ENCODE results near the gene SF3B4.
A peak's percentile ranks its signal among the peaks of the same experiment; 100 is the strongest.

Gene SF3B4, protein sequence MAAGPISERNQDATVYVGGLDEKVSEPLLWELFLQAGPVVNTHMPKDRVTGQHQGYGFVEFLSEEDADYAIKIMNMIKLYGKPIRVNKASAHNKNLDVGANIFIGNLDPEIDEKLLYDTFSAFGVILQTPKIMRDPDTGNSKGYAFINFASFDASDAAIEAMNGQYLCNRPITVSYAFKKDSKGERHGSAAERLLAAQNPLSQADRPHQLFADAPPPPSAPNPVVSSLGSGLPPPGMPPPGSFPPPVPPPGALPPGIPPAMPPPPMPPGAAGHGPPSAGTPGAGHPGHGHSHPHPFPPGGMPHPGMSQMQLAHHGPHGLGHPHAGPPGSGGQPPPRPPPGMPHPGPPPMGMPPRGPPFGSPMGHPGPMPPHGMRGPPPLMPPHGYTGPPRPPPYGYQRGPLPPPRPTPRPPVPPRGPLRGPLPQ

DNA sequence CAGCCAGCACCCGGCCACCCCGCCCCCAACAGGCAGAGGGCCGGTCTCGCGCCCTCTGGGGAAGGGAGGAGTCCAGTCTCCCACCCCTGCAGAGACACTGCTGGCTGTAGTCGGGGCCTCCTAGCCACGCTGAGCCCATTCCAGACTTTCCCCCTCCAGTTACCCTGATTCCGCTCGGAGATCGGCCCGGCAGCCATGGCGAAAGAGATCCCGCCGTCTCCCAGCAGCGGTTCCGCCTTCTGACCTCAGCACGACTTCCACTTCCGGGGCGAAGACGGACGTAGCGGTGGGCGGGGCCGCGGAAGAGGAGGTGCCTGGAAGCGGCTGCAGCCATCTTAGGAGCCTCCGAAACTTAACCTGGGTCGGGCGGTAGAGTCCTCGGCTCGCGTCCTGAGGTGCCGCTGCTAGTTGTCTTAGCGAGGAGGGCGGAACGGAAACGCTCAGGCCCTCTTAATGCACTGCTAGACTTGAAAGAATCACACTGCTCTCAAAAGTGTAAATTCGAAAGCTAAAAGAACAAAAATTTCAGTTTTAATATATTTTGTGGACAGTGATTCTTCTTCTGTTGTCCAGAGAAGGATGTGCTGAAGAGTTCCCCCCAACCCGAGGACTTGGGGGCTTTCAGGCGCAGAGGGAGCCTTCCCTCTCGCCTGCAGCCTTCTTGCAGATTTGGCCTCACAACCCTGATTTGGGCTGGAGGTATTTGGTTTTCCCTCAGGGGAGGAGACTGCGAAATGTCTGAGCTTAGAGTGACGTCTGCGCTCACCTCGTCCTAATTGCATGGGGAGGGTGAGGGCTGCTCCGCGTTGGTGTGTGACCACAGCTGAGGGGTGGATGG, at the start of gene SF3B4:
SF3B4 (minus strand) TSS at position 241 of the 838 bp plus-strand sequence; CDS start at position 197, 44 bp downstream.
- TF ChIP-seq, protein P1, sequence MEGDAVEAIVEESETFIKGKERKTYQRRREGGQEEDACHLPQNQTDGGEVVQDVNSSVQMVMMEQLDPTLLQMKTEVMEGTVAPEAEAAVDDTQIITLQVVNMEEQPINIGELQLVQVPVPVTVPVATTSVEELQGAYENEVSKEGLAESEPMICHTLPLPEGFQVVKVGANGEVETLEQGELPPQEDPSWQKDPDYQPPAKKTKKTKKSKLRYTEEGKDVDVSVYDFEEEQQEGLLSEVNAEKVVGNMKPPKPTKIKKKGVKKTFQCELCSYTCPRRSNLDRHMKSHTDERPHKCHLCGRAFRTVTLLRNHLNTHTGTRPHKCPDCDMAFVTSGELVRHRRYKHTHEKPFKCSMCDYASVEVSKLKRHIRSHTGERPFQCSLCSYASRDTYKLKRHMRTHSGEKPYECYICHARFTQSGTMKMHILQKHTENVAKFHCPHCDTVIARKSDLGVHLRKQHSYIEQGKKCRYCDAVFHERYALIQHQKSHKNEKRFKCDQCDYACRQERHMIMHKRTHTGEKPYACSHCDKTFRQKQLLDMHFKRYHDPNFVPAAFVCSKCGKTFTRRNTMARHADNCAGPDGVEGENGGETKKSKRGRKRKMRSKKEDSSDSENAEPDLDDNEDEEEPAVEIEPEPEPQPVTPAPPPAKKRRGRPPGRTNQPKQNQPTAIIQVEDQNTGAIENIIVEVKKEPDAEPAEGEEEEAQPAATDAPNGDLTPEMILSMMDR (IDR thresholded peaks at IDR 0.05; ENCODE audit: control insufficient read depth, insufficient read depth, low read depth, low read length, missing control alignments), result no peak
- peak; percentile 59 for DNase-seq (ENCODE audit: low read depth)
- peak within 1 kb of the TSS; percentile 93 for H3K4me3 ChIP-seq (ENCODE audit: control insufficient read depth, low read depth, low read length)

DNA sequence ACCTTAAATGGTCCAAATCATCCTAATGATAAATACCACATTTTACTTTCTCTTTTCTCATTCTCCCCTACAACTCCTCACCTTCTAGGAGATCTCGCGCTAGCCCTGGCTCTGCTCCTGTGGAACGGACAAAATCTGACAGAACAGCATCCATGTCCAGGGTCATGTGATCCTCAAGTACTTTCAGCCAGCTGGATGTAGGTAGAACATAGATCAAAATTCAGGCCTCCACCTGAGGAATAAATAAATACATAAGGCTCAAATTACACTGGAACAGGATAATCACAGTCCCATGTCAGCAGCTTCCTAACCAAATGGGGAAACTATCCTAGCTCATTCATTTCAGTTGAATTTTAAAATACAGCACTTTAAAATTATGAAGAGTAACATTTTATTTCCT, 49.7 kb upstream of the SF3B4 start:
- no peak for DNase-seq (ENCODE audit: low read depth)
- TF ChIP-seq, protein P1 (IDR thresholded peaks at IDR 0.05; ENCODE audit: control insufficient read depth, insufficient read depth, low read depth, low read length, missing control alignments), result no peak

DNA sequence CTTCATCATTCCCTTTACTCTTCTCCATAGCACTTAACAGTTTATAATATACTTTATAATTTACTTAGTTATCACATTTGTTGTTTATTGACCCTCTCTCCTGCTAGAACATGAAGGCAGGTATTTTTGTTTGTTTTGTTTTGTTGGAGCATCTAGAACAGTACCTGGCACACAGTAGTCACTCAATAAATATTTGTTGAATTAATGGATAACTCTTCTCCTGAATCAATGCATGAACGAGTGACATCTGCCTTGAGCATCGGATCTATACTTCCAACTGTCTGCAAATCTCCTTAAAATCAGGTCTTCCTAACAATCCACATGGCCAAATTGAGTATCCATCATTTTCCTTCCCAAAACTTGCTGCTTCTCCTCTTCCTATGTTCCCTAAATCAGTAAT, 44.9 kb upstream of the SF3B4 start:
- DNase-seq (ENCODE audit: low read depth), result no peak
- TF ChIP-seq, protein P1 (IDR thresholded peaks at IDR 0.05; ENCODE audit: control insufficient read depth, insufficient read depth, low read depth, low read length, missing control alignments), result no peak
- H3K4me3 ChIP-seq (ENCODE audit: control insufficient read depth, low read depth, low read length), result no peak overlapping the region

More for the DNA sequence above, 49.7 kb upstream of the SF3B4 start:
- no peak overlapping the region for H3K4me3 ChIP-seq (ENCODE audit: control insufficient read depth, low read depth, low read length)

DNA sequence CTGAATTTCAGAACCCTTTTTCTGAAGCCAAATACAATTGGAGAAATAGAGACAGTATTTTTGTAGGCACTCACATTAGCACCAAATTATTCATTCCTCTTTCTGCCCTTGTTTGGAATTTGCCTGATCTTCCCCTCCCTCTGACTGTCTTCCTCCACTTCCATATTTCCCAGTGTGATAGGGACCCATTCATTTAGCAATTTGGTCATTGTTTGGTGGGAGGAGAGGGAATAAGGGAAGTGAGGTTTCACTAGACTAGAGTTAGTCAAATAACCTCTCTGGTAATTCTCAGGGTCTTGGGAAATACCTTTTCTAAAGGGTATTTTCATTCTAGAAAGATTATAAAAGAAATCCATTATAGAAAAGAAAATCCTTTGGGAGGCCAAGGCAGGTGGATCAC, 40.0 kb upstream of the SF3B4 start:
- TF ChIP-seq, protein P1 (IDR thresholded peaks at IDR 0.05; ENCODE audit: control insufficient read depth, insufficient read depth, low read depth, low read length, missing control alignments), result no peak
- DNase-seq (ENCODE audit: low read depth), result no peak
- H3K4me3 ChIP-seq (ENCODE audit: control insufficient read depth, low read depth, low read length), result no peak overlapping the region

- TF ChIP-seq, protein P1 (IDR thresholded peaks at IDR 0.05; ENCODE audit: control insufficient read depth, insufficient read depth, low read depth, low read length, missing control alignments), result no peak
- no peak for DNase-seq (ENCODE audit: low read depth)
- H3K4me3 ChIP-seq (ENCODE audit: control insufficient read depth, low read depth, low read length), result no peak overlapping the region
These were observed 39.4 kb upstream of the SF3B4 start for GRCh38 chr1:149967041-149967440.

DNA sequence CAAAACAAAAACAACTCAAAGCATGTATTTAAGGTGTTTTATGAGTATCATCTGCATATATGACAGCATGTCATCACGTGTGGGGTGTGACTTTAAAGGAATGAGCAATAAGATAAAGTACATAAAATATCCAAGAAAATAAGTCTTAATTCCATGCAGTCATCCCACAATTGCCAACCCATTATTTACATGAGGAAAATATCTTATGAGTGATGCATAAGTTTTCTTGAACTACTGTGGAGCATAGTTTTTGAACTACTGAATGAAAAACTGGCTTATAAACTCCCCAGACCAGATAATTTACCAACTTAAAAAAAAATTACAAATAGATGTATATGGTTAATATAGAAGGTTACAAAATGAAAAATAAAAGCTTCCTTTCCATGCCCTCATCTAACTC, 38.8 kb upstream of the SF3B4 start:
- no peak overlapping the region for H3K4me3 ChIP-seq (ENCODE audit: control insufficient read depth, low read depth, low read length)
- no peak for DNase-seq (ENCODE audit: low read depth)
- TF ChIP-seq, protein P1 (IDR thresholded peaks at IDR 0.05; ENCODE audit: control insufficient read depth, insufficient read depth, low read depth, low read length, missing control alignments), result no peak

All from AG09309 (cell line).